Medulla oblongata (tissue), 1 donor: Measurements from ENCODE around the gene MBOAT1.

Source experiments
- DNase-seq: peaks from one replicate; pipeline ENCODE4 v3.0.0-alpha.2; 2015; ENCODE audit errors: extremely low spot score

Gene MBOAT1

GRCh38 chr6:20137240-20137639 lies 75.0 kb downstream of the MBOAT1 start:
- DNase-seq = no peak

DNA sequence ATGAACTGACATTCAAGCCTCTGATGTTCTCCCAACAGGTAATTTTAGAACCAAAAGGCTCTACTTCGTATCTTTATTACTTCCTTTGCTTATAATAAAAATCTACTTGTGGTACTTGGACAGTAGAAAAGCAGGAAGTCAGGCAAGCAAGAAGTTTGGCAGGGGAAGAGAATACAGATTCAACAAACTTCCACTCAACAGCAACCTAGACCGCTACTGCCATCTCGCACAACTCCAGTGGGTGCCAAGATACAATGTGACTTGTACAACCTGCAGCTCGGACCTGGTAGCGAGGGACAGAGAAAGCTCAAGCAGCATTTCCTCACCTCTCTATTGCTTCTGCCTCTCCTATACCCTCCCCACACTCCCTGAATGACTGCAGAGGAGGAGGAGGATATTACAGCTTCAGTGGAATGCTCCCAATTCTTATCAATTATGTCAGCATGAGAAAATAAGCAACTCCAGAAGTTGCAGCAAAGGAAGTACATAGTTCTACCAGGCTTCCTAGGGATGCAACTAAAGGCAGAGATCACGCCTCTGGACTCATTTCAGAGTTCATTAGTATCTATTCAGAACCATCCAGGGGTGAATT lies 76.5 kb downstream of the MBOAT1 start:
- no peak for DNase-seq

DNA sequence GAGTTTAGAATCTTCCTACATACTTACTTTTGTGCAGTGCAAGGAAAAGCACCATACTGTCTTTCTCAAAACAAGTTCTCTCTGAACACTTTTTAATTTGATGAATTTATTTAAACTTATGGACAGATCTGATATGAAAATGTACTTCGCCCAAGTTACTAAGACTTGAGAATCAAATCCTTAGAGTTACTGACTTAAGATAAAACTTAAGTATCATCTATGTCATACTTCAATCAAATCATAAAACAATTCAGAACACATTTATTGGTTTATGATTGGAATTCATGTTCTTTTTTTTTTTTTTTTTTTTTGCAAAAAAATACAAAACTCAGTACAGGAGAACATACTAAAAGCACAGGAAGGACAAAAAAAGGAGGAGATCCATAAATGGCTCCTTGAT lies 77.7 kb downstream of the MBOAT1 start:
- DNase-seq = no peak

DNA sequence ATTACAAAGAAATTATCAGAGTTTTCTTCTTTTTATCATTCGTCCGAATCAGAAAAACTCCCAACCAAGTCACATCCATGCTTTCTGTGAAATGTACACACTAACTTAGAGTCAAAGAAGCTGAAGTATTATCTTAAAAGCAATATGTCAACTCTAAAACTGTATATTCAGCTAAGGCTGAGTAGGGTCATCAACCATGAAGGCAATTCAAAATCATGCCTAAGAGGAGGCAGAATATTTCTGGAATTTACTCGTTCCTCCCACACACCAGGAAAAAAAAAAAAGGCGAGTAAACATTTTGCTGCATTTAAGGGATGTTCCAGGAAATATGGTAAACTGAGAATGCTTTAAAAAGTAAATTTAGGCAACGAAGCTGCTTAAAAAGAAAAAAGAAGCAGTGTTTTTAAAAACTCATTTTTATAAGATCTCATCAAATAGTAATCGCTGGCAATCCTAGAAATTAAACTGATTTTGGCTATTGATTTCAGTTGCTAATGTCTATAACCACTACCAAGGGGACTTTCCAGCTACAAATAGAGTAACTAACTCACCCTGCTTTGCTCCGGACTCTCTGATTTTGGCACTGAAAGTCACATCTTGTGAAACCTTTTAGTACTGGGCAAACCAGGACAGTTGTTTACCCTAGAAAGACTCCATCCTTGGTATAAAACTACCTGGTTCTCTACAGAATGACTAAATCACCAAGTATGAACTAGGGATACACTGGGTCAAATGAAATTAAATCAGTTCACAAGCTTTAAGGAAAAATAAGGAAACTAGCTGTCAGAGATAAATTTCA lies 82.8 kb downstream of the MBOAT1 start:
- DNase-seq = no peak

- DNase-seq = no peak
Measured at GRCh38 chr6:20128018-20128417, 84.3 kb downstream of the MBOAT1 start.

GRCh38 chr6:20126789-20127653 lies 85.2 kb downstream of the MBOAT1 start:
- peak; percentile 84 for DNase-seq

DNA sequence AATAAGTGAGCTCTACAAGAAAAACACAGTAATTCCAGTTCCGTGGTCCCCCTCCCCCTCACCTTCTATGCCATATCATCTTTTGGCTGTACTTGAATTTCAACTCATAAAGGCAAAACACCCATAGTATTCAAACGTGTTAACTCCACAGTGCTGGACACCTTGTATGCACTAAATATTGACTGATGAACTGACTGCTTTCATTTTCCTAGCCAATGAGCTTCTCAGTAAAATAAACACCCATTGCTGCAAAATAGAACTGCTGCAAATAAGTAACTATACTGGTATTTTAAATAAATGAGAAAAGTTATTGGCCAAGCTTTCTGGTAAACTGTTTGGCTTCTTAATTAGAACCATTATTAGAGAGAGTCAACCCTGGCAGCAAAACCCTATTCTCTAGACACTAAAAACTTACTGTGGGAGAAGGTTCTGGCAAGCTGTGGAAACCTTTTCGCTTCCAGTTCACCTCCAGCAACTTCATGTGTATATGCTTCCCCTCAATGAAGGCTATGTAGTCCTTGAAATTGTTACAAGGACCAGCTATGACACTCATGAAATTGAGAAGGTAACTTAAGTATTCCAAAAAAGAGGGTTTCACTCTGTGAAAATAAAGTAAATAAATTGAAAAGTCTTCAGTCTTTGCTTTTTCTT lies 86.0 kb downstream of the MBOAT1 start:
- DNase-seq = peak; percentile 27

- DNase-seq = no peak
Measured at GRCh38 chr6:20124545-20124944, 87.7 kb downstream of the MBOAT1 start.

DNA sequence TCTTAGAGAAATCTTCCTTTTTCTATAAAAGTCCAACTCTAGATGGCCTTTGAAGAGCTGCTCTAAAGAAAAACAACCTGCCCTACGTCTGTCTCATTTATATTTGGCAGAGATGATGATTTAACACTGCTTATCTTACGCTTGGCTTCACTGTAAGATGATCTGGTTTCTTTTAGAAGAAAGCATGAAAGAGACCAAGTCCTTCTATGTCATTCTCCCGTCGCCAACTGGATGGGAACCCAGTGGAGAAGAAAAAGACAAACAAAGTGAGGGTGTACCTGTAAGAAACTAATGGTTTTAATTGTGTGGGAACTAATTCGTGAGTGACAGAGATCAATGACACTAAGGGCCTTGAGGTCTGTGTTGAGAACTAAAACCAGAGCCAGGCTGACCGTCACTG lies 92.8 kb downstream of the MBOAT1 start:
- DNase-seq = no peak

GRCh38 chr6:20118892-20119291 lies 93.4 kb downstream of the MBOAT1 start:
- no peak for DNase-seq

- no peak for DNase-seq
Measured at GRCh38 chr6:20117474-20117873, 94.8 kb downstream of the MBOAT1 start.

GRCh38 chr6:20116792-20117191 lies 95.5 kb downstream of the MBOAT1 start:
- DNase-seq = no peak

GRCh38 chr6:20115246-20115980 lies 96.9 kb downstream of the MBOAT1 start:
- no peak for DNase-seq

- no peak for DNase-seq
Measured at GRCh38 chr6:20113649-20114224, 98.5 kb downstream of the MBOAT1 start.

- no peak for DNase-seq
Measured at GRCh38 chr6:20112841-20113240, 99.4 kb downstream of the MBOAT1 start.

DNA sequence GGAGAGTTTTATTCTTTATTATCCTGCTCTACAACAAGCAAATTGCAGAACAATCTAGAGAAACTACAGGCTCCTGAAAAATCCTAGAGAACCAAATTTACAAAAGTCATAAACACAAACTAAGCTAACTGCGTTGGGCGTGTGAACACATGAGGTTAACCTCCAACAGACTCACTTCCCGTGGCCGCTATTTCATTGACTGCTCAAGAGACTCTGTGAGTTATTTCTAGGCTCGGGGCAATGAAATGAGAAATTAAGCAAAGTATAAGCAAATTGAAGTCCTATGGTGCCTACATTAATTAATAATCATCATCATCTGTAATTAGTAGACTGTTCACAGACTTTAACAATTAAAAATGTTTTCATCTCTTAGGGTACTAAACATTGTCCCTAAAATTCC lies 100.0 kb downstream of the MBOAT1 start:
- DNase-seq = no peak

- no peak for DNase-seq
Measured at GRCh38 chr6:20110478-20110877, 101.8 kb downstream of the MBOAT1 start.

GRCh38 chr6:20109526-20109925 lies 102.7 kb downstream of the MBOAT1 start:
- DNase-seq = no peak

- DNase-seq = no peak
Measured at GRCh38 chr6:20105838-20106237, 106.4 kb downstream of the MBOAT1 start.

GRCh38 chr6:20104696-20105095 lies 107.6 kb downstream of the MBOAT1 start:
- DNase-seq = no peak
